GM21367 (cell line): ENCODE data around the gene WNT7A.

Source experiments
- ATAC-seq: cut with Tn5 transposase; IDR thresholded peaks from one replicate; pipeline ENCODE4 v1.9.1; 2021; ENCODE audit not compliant: unreplicated experiment

Gene WNT7A

GRCh38 chr3:13885704-13886010, 5.8 kb upstream of the WNT7A start:
- ATAC-seq, result no peak

GRCh38 chr3:13884851-13885703, 5.2 kb upstream of the WNT7A start:
- no peak for ATAC-seq

- ATAC-seq, result no peak
These were observed 3.8 kb upstream of the WNT7A start for GRCh38 chr3:13883681-13884080.

- no peak for ATAC-seq
These were observed 3.0 kb upstream of the WNT7A start for GRCh38 chr3:13882876-13883275.

GRCh38 chr3:13881536-13882410, 1.9 kb upstream of the WNT7A start:
- ATAC-seq, result no peak

GRCh38 chr3:13880811-13881156, 913 bp upstream of the WNT7A start:
- ATAC-seq, result no peak

GRCh38 chr3:13879102-13879945, 547 bp downstream of the WNT7A start:
- ATAC-seq, result no peak

GRCh38 chr3:13878281-13879101, 1.4 kb downstream of the WNT7A start:
- no peak for ATAC-seq

- ATAC-seq, result no peak
These were observed 2.0 kb downstream of the WNT7A start for GRCh38 chr3:13877911-13878280.

GRCh38 chr3:13876451-13877100, 3.3 kb downstream of the WNT7A start:
- ATAC-seq, result no peak

- ATAC-seq, result no peak
These were observed 5.0 kb downstream of the WNT7A start for GRCh38 chr3:13874891-13875290.

GRCh38 chr3:13873818-13874217, 6.1 kb downstream of the WNT7A start:
- no peak for ATAC-seq

GRCh38 chr3:13872451-13872850, 7.4 kb downstream of the WNT7A start:
- no peak for ATAC-seq

- no peak for ATAC-seq
These were observed 8.1 kb downstream of the WNT7A start for GRCh38 chr3:13871791-13872190.

- ATAC-seq, result no peak
These were observed 9.0 kb downstream of the WNT7A start for GRCh38 chr3:13870902-13871301.

GRCh38 chr3:13869761-13870343, 10.0 kb downstream of the WNT7A start:
- no peak for ATAC-seq

GRCh38 chr3:13868844-13869724, 10.8 kb downstream of the WNT7A start:
- ATAC-seq, result no peak

GRCh38 chr3:13867732-13868131, 12.1 kb downstream of the WNT7A start:
- ATAC-seq, result no peak
